PC-9 (cell line): Measurements from ENCODE around the gene KLF14. TPM values are rescaled to one million over a fixed set of nuclear protein-coding genes. Genes with fewer than 3 reads are reported as not detected.

Experiments
- BruUV-seq: library from RNA; stranded (reverse); fragments of 400-500 nt; replicated peaks from 2 replicates; lab custom pipeline; 2021; lab: Mats Ljungman, UMichigan
- CTCF ChIA-PET: fragments of 300-600 bp; sonication (Branson Sonifier 250); formaldehyde crosslinking; loops from one replicate; lab custom pipeline; 2022; ENCODE audit warnings: antibody characterized with exemption; lab: Charles Lee
- POLR2A ChIA-PET: fragments of 300-600 bp; sonication (Branson Sonifier 250); formaldehyde crosslinking; loops from one replicate; lab custom pipeline; 2022; ENCODE audit warnings: antibody characterized with exemption; ENCODE audit not compliant: unreplicated experiment; lab: Charles Lee
- DNase-seq, 2 experiments: peaks; one replicate each; pipeline versions ENCODE4 v3.0.0 to v3.0.0-alpha.2; 2015 to 2022; ENCODE audit warnings: mixed read lengths in 1 of 2
- H2AFZ ChIP-seq: fragments of 200-600 bp; sonication (generic); 2 replicates; pipeline ENCODE4 v1.8.1; 2017; ENCODE audit warnings: antibody characterized with exemption
- H3F3A ChIP-seq: fragments of 200-600 bp; sonication (generic); 2 replicates; pipeline ENCODE4 v1.8.1; 2017; ENCODE audit warnings: antibody characterized with exemption, mild to moderate bottlenecking, low read depth; ENCODE audit not compliant: insufficient read depth
- H3K27ac ChIP-seq: fragments of 200-600 bp; sonication (generic); 2 replicates; pipeline ENCODE4 v1.6.1; 2016; ENCODE audit warnings: mixed run types
- H3K27me3 ChIP-seq: fragments of 200-600 bp; sonication (generic); 2 replicates; pipeline ENCODE4 v1.6.1; 2016; ENCODE audit warnings: low read depth, mixed run types; ENCODE audit not compliant: insufficient read depth
- H3K36me3 ChIP-seq: fragments of 200-600 bp; sonication (generic); 2 replicates; pipeline ENCODE4 v1.6.1; 2016; ENCODE audit warnings: low read depth, mixed run types
- H3K4me1 ChIP-seq: fragments of 200-600 bp; sonication (generic); replicated peaks from 2 replicates; pipeline ENCODE4 v1.6.1; 2016; ENCODE audit warnings: mixed run types; ENCODE audit not compliant: insufficient read depth
- H3K4me2 ChIP-seq: fragments of 200-600 bp; sonication (generic); 2 replicates; pipeline ENCODE4 v1.6.1; 2017; ENCODE audit warnings: mixed run types
- H3K4me3 ChIP-seq: fragments of 200-600 bp; sonication (generic); 2 replicates; pipeline ENCODE4 v1.6.1; 2016; ENCODE audit warnings: mixed run types
- H3K79me2 ChIP-seq: fragments of 200-600 bp; sonication (generic); 2 replicates; pipeline ENCODE4 v1.6.1; 2017; ENCODE audit warnings: low read depth, mixed run types
- H3K9me2 ChIP-seq: fragments of 200-600 bp; sonication (generic); 2 replicates; pipeline ENCODE4 v1.8.1; 2017; ENCODE audit warnings: mild to moderate bottlenecking; ENCODE audit not compliant: insufficient read depth
- H3K9me3 ChIP-seq: fragments of 200-600 bp; sonication (generic); 2 replicates; pipeline ENCODE4 v1.8.1; 2016; ENCODE audit warnings: low read depth; ENCODE audit not compliant: insufficient read depth
- H4K20me1 ChIP-seq: fragments of 200-600 bp; sonication (generic); 2 replicates; pipeline ENCODE4 v1.8.1; 2017; ENCODE audit not compliant: insufficient read depth
- CTCF ChIP-seq: fragments of 200-600 bp; sonication (generic); conservative IDR thresholded peaks from 2 replicates; pipeline ENCODE4 v1.6.1; 2017; ENCODE audit warnings: mixed run types, antibody characterized with exemption, mild to moderate bottlenecking, moderate library complexity
- EZH2 ChIP-seq: fragments of 200-600 bp; sonication (generic); IDR thresholded peaks from 2 replicates; pipeline ENCODE4 v1.8.0; 2017; ENCODE audit warnings: antibody characterized with exemption, low read depth
- intact Hi-C: fragments of 100-400 bp; cut with micrococcal nuclease; formaldehyde crosslinking; loops from one replicate; pipeline ENCODE4 v1.10.0; 2022; ENCODE audit not compliant: unreplicated experiment
- total RNA-seq: library from RNA; stranded (reverse); gene quantifications from 2 replicates; pipeline ENCODE4 v1.2.3, GENCODE V29; 2021

Gene KLF14
- total RNA-seq, 1 experiment from 2014 or later = not detected

- ChIA-PET POLR2A (interaction anchor here (0.6 kb wide), 1 partner anchor 10 kb away, joined by 5 read pairs; no protein-coding TSS in a partner anchor), CTCF (no interaction called here)
- BruUV-seq = no TSS peak
- no peaks in the 10 kb centered on the region for H4K20me1 ChIP-seq
- H3K9me3 ChIP-seq = no peaks in the 10 kb centered on the region
- no peak overlapping the region for H3K27ac ChIP-seq
- intact Hi-C loops = no loop called here
- DNase-seq = no peak
- no peak overlapping the region for H3K4me2 ChIP-seq
- no peaks in the 10 kb centered on the region for H3K79me2 ChIP-seq
- no peak overlapping the region for H2AFZ ChIP-seq
- no peaks in the 10 kb centered on the region for H3K9me2 ChIP-seq
- TF ChIP-seq CTCF (no peak), EZH2 (no peak)
- H3K27me3 ChIP-seq = no peaks in the 10 kb centered on the region
- no peaks in the 10 kb centered on the region for H3K36me3 ChIP-seq
- H3K4me1 ChIP-seq = no peaks in the 10 kb centered on the region
- H3K4me3 ChIP-seq = no peak overlapping the region
- no peaks in the 10 kb centered on the region for H3F3A ChIP-seq
These were observed 14.8 kb upstream of the KLF14 start for GRCh38 chr7:130748531-130749389.

GRCh38 chr7:130741331-130741995, 7.5 kb upstream of the KLF14 start:
- BruUV-seq = no TSS peak
- POLR2A ChIA-PET = no interaction called here
- Histone ChIP-seq H4K20me1 (no peaks in the 10 kb centered on the region), H3K9me2 (no peaks in the 10 kb centered on the region), H3K4me3 (no peak overlapping the region), H3K4me1 (no peaks in the 10 kb centered on the region), H3K36me3 (no peaks in the 10 kb centered on the region), H3F3A (no peaks in the 10 kb centered on the region), H3K4me2 (no peak overlapping the region), H3K27ac (no peak overlapping the region), H3K79me2 (no peaks in the 10 kb centered on the region), H3K27me3 (no peaks in the 10 kb centered on the region), H2AFZ (no peak overlapping the region), H3K9me3 (no peaks in the 10 kb centered on the region)
- no peak for TF ChIP-seq CTCF
- no peak for TF ChIP-seq EZH2
- DNase-seq = no peak
- intact Hi-C loops = no loop called here
- CTCF ChIA-PET = no interaction called here

- Histone ChIP-seq H3F3A (no peaks in the 10 kb centered on the region), H4K20me1 (no peaks in the 10 kb centered on the region), H3K9me2 (no peaks in the 10 kb centered on the region), H3K4me1 (no peaks in the 10 kb centered on the region), H3K79me2 (no peaks in the 10 kb centered on the region), H3K9me3 (no peaks in the 10 kb centered on the region), H3K36me3 (no peaks in the 10 kb centered on the region), H3K4me2 (no peak overlapping the region), H3K27me3 (no peaks in the 10 kb centered on the region), H3K4me3 (no peak overlapping the region), H2AFZ (no peak overlapping the region), H3K27ac (no peak overlapping the region)
- BruUV-seq = no TSS peak
- intact Hi-C loops = no loop called here
- no peak for TF ChIP-seq EZH2
- no peak for TF ChIP-seq CTCF
- no peak for DNase-seq
- CTCF ChIA-PET = no interaction called here
- POLR2A ChIA-PET = no interaction called here
These were observed 6.6 kb upstream of the KLF14 start for GRCh38 chr7:130740606-130741005.
